Mesenchymal stem cell (in vitro differentiated cells and primary cell): ENCODE measurements around the gene HPSE2.

Experiments used
- DNase-seq: peaks from one replicate; pipeline ENCODE4 v3.0.0-alpha.2; 2013
- H2AFZ ChIP-seq: one replicate; pipeline ENCODE4 v1.6.1; 2013; ENCODE audit warnings: low read depth, mild to moderate bottlenecking, control low read depth, inconsistent platforms, low read length, moderate library complexity
- H2AK5ac ChIP-seq: 2 replicates; pipeline ENCODE4 v1.6.1; 2013; ENCODE audit warnings: low read length, moderate library complexity, mild to moderate bottlenecking, inconsistent platforms; ENCODE audit not compliant: severe bottlenecking
- H2BK120ac ChIP-seq: one replicate; pipeline ENCODE4 v1.6.1; 2013; ENCODE audit warnings: low read depth, mild to moderate bottlenecking, inconsistent platforms, low read length, moderate library complexity
- H2BK12ac ChIP-seq, 2 experiments: one replicate each; pipeline ENCODE4 v1.6.1; 2013; ENCODE audit warnings: inconsistent platforms in 2 of 2, low read length in 2 of 2, mild to moderate bottlenecking in 2 of 2, moderate library complexity in 2 of 2, control low read depth in 1 of 2
- H2BK15ac ChIP-seq: one replicate; pipeline ENCODE4 v1.6.1; 2013; ENCODE audit warnings: mild to moderate bottlenecking, low read depth, inconsistent platforms; ENCODE audit not compliant: poor library complexity, severe bottlenecking
- H2BK5ac ChIP-seq: 2 replicates; pipeline ENCODE4 v1.6.1; 2013; ENCODE audit warnings: low read depth, mild to moderate bottlenecking, low read length, control low read depth, inconsistent platforms; ENCODE audit not compliant: poor library complexity, severe bottlenecking
- H3K14ac ChIP-seq, 2 experiments: one replicate each; pipeline ENCODE4 v1.6.1; 2013; ENCODE audit warnings: inconsistent platforms in 2 of 2, low read length in 2 of 2, control low read depth in 1 of 2, mild to moderate bottlenecking in 1 of 2, moderate library complexity in 1 of 2
- H3K18ac ChIP-seq, 2 experiments: one replicate each; pipeline ENCODE4 v1.6.1; 2013; ENCODE audit warnings: inconsistent platforms in 2 of 2, low read length in 2 of 2, control low read depth in 1 of 2, low read depth in 1 of 2, mild to moderate bottlenecking in 1 of 2
- H3K23ac ChIP-seq, 2 experiments: one replicate each; pipeline ENCODE4 v1.6.1; 2013; ENCODE audit warnings: inconsistent platforms in 2 of 2, low read length in 2 of 2, mild to moderate bottlenecking in 2 of 2, moderate library complexity in 2 of 2, control low read depth in 1 of 2
- H3K27ac ChIP-seq: 2 replicates; pipeline ENCODE4 v1.5.1; 2013; ENCODE audit warnings: mild to moderate bottlenecking, moderate library complexity, low read length, control low read depth, inconsistent platforms; ENCODE audit not compliant: poor library complexity, severe bottlenecking
- H3K27me3 ChIP-seq, 2 experiments: 2 replicates each; pipeline versions ENCODE4 v1.6.1 to v1.7.0; 2013; ENCODE audit warnings: low read length in 2 of 2, mild to moderate bottlenecking in 2 of 2, moderate library complexity in 2 of 2, control low read depth in 1 of 2, inconsistent platforms in 1 of 2; ENCODE audit not compliant: control insufficient read depth in 1 of 2, insufficient read depth in 1 of 2
- H3K36me3 ChIP-seq, 2 experiments: 2 replicates each; pipeline versions ENCODE4 v1.6.1 to v1.7.0; 2013; ENCODE audit warnings: low read length in 2 of 2, control low read depth in 1 of 2, inconsistent platforms in 1 of 2, low read depth in 1 of 2, mild to moderate bottlenecking in 1 of 2; ENCODE audit not compliant: insufficient read depth in 2 of 2, control insufficient read depth in 1 of 2
- H3K4ac ChIP-seq, 2 experiments: one replicate each; pipeline ENCODE4 v1.6.1; 2013; ENCODE audit warnings: inconsistent platforms in 2 of 2, low read length in 2 of 2, mild to moderate bottlenecking in 2 of 2, moderate library complexity in 2 of 2, control low read depth in 1 of 2, low read depth in 1 of 2
- H3K4me1 ChIP-seq: 2 replicates; pipeline ENCODE4 v1.6.1; 2013; ENCODE audit warnings: low read depth, low read length, control low read depth; ENCODE audit not compliant: control insufficient read depth, insufficient read depth
- H3K4me2 ChIP-seq: 2 replicates; pipeline ENCODE4 v1.6.1; 2013; ENCODE audit warnings: low read length, mild to moderate bottlenecking, inconsistent platforms; ENCODE audit not compliant: poor library complexity, severe bottlenecking
- H3K4me3 ChIP-seq, 2 experiments: 2 replicates each; pipeline versions ENCODE4 v1.5.1 to v1.7.0; 2013; ENCODE audit warnings: low read length in 2 of 2, mild to moderate bottlenecking in 2 of 2, control low read depth in 1 of 2, low read depth in 1 of 2; ENCODE audit not compliant: insufficient read depth in 1 of 2
- H3K79me1 ChIP-seq: replicated peaks from 2 replicates; pipeline ENCODE4 v1.6.1; 2013; ENCODE audit warnings: mild to moderate bottlenecking, control low read depth, low read length, inconsistent platforms; ENCODE audit not compliant: poor library complexity, severe bottlenecking
- H3K9ac ChIP-seq: 2 replicates; pipeline ENCODE4 v1.7.0; 2013; ENCODE audit warnings: mild to moderate bottlenecking, low read length, moderate library complexity
- H3K9me3 ChIP-seq: 2 replicates; pipeline ENCODE4 v1.7.0; 2013; ENCODE audit warnings: mild to moderate bottlenecking, low read length; ENCODE audit not compliant: control insufficient read depth
- H4K8ac ChIP-seq: one replicate; pipeline ENCODE4 v1.6.1; 2013; ENCODE audit warnings: inconsistent platforms, mild to moderate bottlenecking, low read length, moderate library complexity
- H4K91ac ChIP-seq: one replicate; pipeline ENCODE4 v1.6.1; 2013; ENCODE audit warnings: mild to moderate bottlenecking, low read length, inconsistent platforms
- WGBS: methylation state at CpG from one replicate; pipeline ENCODE4 v1.1.7; 2013; ENCODE audit warnings: mixed read lengths; 5-methylcytosine and 5-hydroxymethylcytosine counted together

Gene HPSE2

DNA sequence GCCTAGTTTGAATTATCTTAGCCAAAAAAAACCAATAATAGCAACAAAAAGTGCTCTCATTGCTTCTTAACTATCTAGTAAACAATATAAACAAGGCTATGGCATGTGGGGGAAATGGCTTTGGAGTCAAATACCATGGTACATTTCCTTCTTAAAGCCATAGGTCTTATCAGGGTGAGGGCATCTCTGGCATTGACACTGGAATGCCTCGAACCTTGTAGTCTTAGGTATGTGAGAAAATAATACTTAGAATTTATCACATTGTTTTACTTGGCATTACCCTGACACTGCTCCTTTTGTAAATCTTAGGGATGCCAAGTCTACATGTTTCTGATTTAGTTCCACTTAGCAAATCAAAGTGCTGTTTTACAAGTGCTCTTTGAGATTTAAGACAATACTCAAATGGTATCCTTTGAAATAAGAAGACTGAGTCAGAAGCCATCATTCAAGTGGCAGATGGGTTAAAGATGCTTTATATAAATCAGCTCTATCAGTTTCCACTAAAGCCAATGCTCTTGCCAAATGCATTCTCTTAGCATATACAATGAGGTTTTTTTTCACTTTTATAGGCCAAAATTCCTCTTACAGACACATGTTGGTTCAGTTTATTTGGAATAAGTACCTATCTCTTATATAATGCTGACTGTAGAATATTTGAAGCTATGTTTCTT, 155.2 kb downstream of the HPSE2 start:
- Histone ChIP-seq H2BK5ac (no peak overlapping the region), H3K4ac (no peak overlapping the region)
- no CpG with 5 or more reads among the region's 1 CpG for WGBS

DNA sequence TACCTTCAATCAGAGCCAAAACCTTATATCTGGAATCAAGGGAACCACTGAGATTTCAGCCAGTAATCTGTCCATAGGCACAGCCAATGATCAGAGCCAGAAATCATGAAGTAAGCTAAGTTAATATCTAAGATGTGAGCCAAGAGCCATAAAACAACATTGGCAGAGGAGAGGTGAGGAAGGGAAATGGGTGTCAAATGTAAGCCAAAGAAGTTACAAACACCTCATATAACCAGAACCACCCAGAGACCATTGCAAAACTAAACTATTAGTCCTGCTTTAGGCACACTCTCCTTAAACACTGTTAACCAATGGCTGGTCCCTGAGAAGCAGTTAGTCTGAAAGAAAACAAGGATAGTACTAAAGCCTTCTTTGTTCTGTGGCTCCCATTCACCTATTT, 173.1 kb downstream of the HPSE2 start:
- no peaks in the 10 kb centered on the region for H3K4me1 ChIP-seq
- no peak overlapping the region for H3K27ac ChIP-seq
- H3K4me3 ChIP-seq = no peak overlapping the region
- H3K9ac ChIP-seq = no peak overlapping the region
- H3K14ac ChIP-seq = no peak overlapping the region
- DNase-seq = no peak
- H4K91ac ChIP-seq = no peak overlapping the region
- H3K4me2 ChIP-seq = no peak overlapping the region
- H3K4ac ChIP-seq = no peak overlapping the region
- H3K27me3 ChIP-seq = no peaks in the 10 kb centered on the region
- no peak overlapping the region for H2AFZ ChIP-seq
- H3K23ac ChIP-seq = no peak overlapping the region
- no peak overlapping the region for H2BK120ac ChIP-seq
- no peak overlapping the region for H3K18ac ChIP-seq
- H2BK5ac ChIP-seq = no peak overlapping the region
- no peak overlapping the region for H2AK5ac ChIP-seq
- H3K79me1 ChIP-seq = no peaks in the 10 kb centered on the region
- no peaks in the 10 kb centered on the region for H3K9me3 ChIP-seq
- no peak overlapping the region for H2BK12ac ChIP-seq
- H4K8ac ChIP-seq = no peak overlapping the region
- no peaks in the 10 kb centered on the region for H3K36me3 ChIP-seq
- no peak overlapping the region for H2BK15ac ChIP-seq

More for the DNA sequence above, 155.2 kb downstream of the HPSE2 start:
- H4K8ac ChIP-seq = no peak overlapping the region
- no peak overlapping the region for H2AK5ac ChIP-seq
- DNase-seq = no peak
- no peak overlapping the region for H4K91ac ChIP-seq
- H3K9ac ChIP-seq = no peak overlapping the region
- no peak overlapping the region for H3K4me2 ChIP-seq
- H3K9me3 ChIP-seq = no peaks in the 10 kb centered on the region
- no peak overlapping the region for H2AFZ ChIP-seq
- H3K79me1 ChIP-seq = no peaks in the 10 kb centered on the region
- no peak overlapping the region for H3K23ac ChIP-seq
- no peaks in the 10 kb centered on the region for H3K4me1 ChIP-seq
- no peak overlapping the region for H2BK12ac ChIP-seq
- no peak overlapping the region for H2BK15ac ChIP-seq
- no peak overlapping the region for H2BK120ac ChIP-seq
- H3K14ac ChIP-seq = no peak overlapping the region
- no peak overlapping the region for H3K4me3 ChIP-seq
- no peaks in the 10 kb centered on the region for H3K27me3 ChIP-seq
- H3K18ac ChIP-seq = no peak overlapping the region
- H3K36me3 ChIP-seq = no peaks in the 10 kb centered on the region
- no peak overlapping the region for H3K27ac ChIP-seq

DNA sequence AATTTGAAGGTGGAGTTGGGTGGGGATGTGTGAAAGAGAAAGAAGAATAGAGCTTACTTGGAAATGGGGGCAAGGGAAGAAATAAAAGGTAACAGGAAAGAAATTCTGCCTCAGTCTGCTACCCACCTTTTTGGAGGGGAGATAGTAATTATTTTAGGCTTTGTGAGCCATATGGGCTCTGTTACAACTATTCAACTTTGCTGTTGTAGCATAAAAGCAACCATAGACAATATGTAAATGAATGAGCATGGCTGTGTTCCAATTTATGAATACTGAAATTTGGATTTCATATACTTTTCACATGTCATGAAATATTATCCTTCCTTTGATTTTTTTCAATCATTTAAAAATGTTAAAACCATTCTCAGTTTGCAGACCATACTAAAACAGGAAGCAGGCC, 176.9 kb downstream of the HPSE2 start:
- Histone ChIP-seq H2BK12ac (no peak overlapping the region), H3K14ac (no peak overlapping the region), H3K9me3 (no peaks in the 10 kb centered on the region), H2AFZ (no peak overlapping the region), H3K4me3 (no peak overlapping the region), H3K27ac (no peak overlapping the region), H3K18ac (no peak overlapping the region), H2BK15ac (no peak overlapping the region), H3K23ac (no peak overlapping the region), H3K9ac (no peak overlapping the region), H3K4ac (no peak overlapping the region), H3K4me2 (no peak overlapping the region), H3K27me3 (no peaks in the 10 kb centered on the region), H3K4me1 (no peaks in the 10 kb centered on the region), H2AK5ac (no peak overlapping the region), H4K91ac (no peak overlapping the region), H3K79me1 (no peaks in the 10 kb centered on the region), H3K36me3 (no peaks in the 10 kb centered on the region), H2BK5ac (no peak overlapping the region), H2BK120ac (no peak overlapping the region), H4K8ac (no peak overlapping the region)
- DNase-seq = no peak

DNA sequence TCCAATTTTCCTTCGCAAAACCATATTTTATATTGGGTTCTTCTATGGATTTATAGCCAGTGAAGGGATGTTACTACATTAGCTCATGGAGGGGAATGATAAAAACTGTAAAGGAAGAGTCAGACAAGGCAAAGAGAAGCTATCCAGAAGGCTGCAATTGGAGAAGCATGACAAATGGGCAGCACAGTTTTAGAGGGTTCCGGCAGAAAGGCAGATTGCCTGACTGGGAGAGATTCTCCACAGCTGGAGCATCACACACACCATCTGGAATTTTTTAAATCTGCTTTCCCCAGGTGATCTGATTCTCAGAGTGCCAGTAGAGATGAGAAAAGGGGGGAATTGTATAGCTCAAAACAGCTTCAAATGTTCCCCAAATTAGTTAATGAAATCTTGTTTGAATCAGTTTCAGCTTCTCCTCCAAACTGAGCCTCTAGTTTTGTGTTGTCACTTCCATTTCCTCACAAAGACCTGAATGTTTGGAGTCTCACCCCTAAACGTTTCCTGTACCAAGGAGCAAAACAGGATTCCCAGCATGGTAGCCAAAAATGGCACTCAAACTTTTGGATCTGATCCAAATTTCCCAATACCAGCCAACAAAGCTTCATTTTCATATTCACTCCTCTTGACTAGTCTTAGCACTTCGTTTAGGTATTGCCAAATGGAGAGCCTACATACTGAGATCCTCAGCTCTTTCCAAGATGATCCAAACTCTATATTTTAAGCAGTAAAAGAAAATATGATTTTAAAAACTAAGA, 177.5 kb downstream of the HPSE2 start:
- Histone ChIP-seq H4K91ac (no peak overlapping the region), H3K4me2 (no peak overlapping the region), H2AK5ac (no peak overlapping the region), H3K27ac (no peak overlapping the region), H2AFZ (no peak overlapping the region), H3K27me3 (no peaks in the 10 kb centered on the region), H3K9ac (no peak overlapping the region), H3K79me1 (no peaks in the 10 kb centered on the region), H2BK120ac (no peak overlapping the region), H4K8ac (no peak overlapping the region), H3K4ac (no peak overlapping the region), H3K18ac (no peak overlapping the region), H3K9me3 (no peaks in the 10 kb centered on the region), H2BK15ac (no peak overlapping the region), H3K4me3 (no peak overlapping the region), H2BK12ac (no peak overlapping the region), H3K23ac (no peak overlapping the region), H3K36me3 (no peaks in the 10 kb centered on the region), H2BK5ac (no peak overlapping the region), H3K14ac (no peak overlapping the region), H3K4me1 (no peaks in the 10 kb centered on the region)
- DNase-seq = no peak
- WGBS = 64% methylated on average over 3 of the region's 4 CpGs
